Endothelial cell of umbilical vein (primary cell): ENCODE results near the gene TEX36.

Experiments
- CTCF ChIP-seq, 2 donors: IDR thresholded peaks; 1 replicate in 1 of 2; 2 replicates in 1 of 2; pipeline ENCODE4 v1.5.1; 2011; ENCODE audit warnings: low read length in 2 of 2, mild to moderate bottlenecking in 2 of 2, moderate library complexity in 2 of 2, control low read depth in 1 of 2, inconsistent platforms in 1 of 2, low read depth in 1 of 2; ENCODE audit not compliant: insufficient read depth in 1 of 2; ENCODE audit errors: extremely low read depth in 1 of 2
- EZH2 ChIP-seq: IDR thresholded peaks from 2 replicates; pipeline ENCODE4 v1.6.1; 2012; ENCODE audit warnings: borderline replicate concordance, low read depth, mild to moderate bottlenecking, moderate library complexity, low read length, inconsistent platforms; ENCODE audit not compliant: severe bottlenecking
- POLR2AphosphoS5 ChIP-seq: IDR thresholded peaks from 2 replicates; pipeline ENCODE4 v1.6.1; 2012; ENCODE audit warnings: low read depth, mild to moderate bottlenecking, control low read depth, low read length, moderate library complexity; ENCODE audit not compliant: insufficient read depth

- TF ChIP-seq EZH2: no peak
- no peak for TF ChIP-seq POLR2AphosphoS5
- TF ChIP-seq CTCF (IDR thresholded peaks at IDR 0.05; ENCODE audit: extremely low read depth in 1 of 2, insufficient read depth in 1 of 2, low read depth in 1 of 2, low read length in 2 of 2): no peak
Observed at GRCh38 chr10:125641398-125641797, 41.6 kb downstream of the TEX36 start.
